ENCODE data around the gene NR6A1. TPM values are rescaled to one million over a fixed set of nuclear protein-coding genes. Genes with fewer than 3 reads are reported as not detected.

Gene NR6A1
- total RNA-seq, 1 experiment from 2014 or later: 6.7 TPM

- Mint-ChIP-seq H3K9me3 (ENCODE audit: low read depth, unreplicated experiment) (no peaks in the 10 kb centered on the region), H3K36me3 (ENCODE audit: insufficient read depth, unreplicated experiment) (no peaks in the 10 kb centered on the region), H3K4me1 (ENCODE audit: low read depth, unreplicated experiment) (peaks cover 20% of the 10 kb centered on the region), H3K27ac (ENCODE audit: unreplicated experiment) (no peak overlapping the region), H3K27me3 (ENCODE audit: unreplicated experiment) (no peaks in the 10 kb centered on the region), H3K4me3 (ENCODE audit: low read depth, unreplicated experiment) (no peak overlapping the region)
- CTCF ChIA-PET: no interaction called here
- TF ChIP-seq CTCF (IDR thresholded peaks at IDR 0.05; ENCODE audit: unreplicated experiment): no peak
- BruUV-seq (replicated peaks): no TSS peak
- intact Hi-C loops (cut with micrococcal nuclease; ENCODE audit: unreplicated experiment): no loop called here
- no peak for DNase-seq
Measured at GRCh38 chr9:124749284-124749683, 21.8 kb downstream of the NR6A1 start.

- no peak for TF ChIP-seq CTCF (IDR thresholded peaks at IDR 0.05; ENCODE audit: unreplicated experiment)
- Mint-ChIP-seq H3K4me1 (ENCODE audit: low read depth, unreplicated experiment) (peaks cover 23% of the 10 kb centered on the region), H3K36me3 (ENCODE audit: insufficient read depth, unreplicated experiment) (no peaks in the 10 kb centered on the region), H3K4me3 (ENCODE audit: low read depth, unreplicated experiment) (no peak overlapping the region), H3K27ac (ENCODE audit: unreplicated experiment) (no peak overlapping the region), H3K9me3 (ENCODE audit: low read depth, unreplicated experiment) (no peaks in the 10 kb centered on the region), H3K27me3 (ENCODE audit: unreplicated experiment) (no peaks in the 10 kb centered on the region)
- intact Hi-C loops (cut with micrococcal nuclease; ENCODE audit: unreplicated experiment): no loop called here
- DNase-seq: no peak
- CTCF ChIA-PET: no interaction called here
- no TSS peak for BruUV-seq (replicated peaks)
Measured at GRCh38 chr9:124747065-124747464, 24.0 kb downstream of the NR6A1 start.

- no peak for DNase-seq
- CTCF ChIA-PET: interaction anchor here (0.8 to 1.9 kb wide), 3 partner anchors 8 to 22 kb away, joined by 3 to 8 read pairs (median 5); no protein-coding TSS in a partner anchor
- intact Hi-C loops (cut with micrococcal nuclease; ENCODE audit: unreplicated experiment): no loop called here
- no TSS peak for BruUV-seq (replicated peaks)
- Mint-ChIP-seq H3K27ac (ENCODE audit: unreplicated experiment) (no peak overlapping the region), H3K9me3 (ENCODE audit: low read depth, unreplicated experiment) (no peaks in the 10 kb centered on the region), H3K27me3 (ENCODE audit: unreplicated experiment) (no peaks in the 10 kb centered on the region), H3K36me3 (ENCODE audit: insufficient read depth, unreplicated experiment) (no peaks in the 10 kb centered on the region), H3K4me3 (ENCODE audit: low read depth, unreplicated experiment) (no peak overlapping the region), H3K4me1 (ENCODE audit: low read depth, unreplicated experiment) (peaks cover 30% of the 10 kb centered on the region)
- no peak for TF ChIP-seq CTCF (IDR thresholded peaks at IDR 0.05; ENCODE audit: unreplicated experiment)
Measured at GRCh38 chr9:124743686-124744348, 27.3 kb downstream of the NR6A1 start.

- CTCF ChIA-PET: interaction anchor here (0.8 to 1.9 kb wide), 3 partner anchors 9 to 23 kb away, joined by 3 to 8 read pairs (median 5); no protein-coding TSS in a partner anchor
- no TSS peak for BruUV-seq (replicated peaks)
- TF ChIP-seq CTCF (IDR thresholded peaks at IDR 0.05; ENCODE audit: unreplicated experiment): no peak
- Mint-ChIP-seq H3K36me3 (ENCODE audit: insufficient read depth, unreplicated experiment) (no peaks in the 10 kb centered on the region), H3K9me3 (ENCODE audit: low read depth, unreplicated experiment) (no peaks in the 10 kb centered on the region), H3K4me1 (ENCODE audit: low read depth, unreplicated experiment) (peaks cover 30% of the 10 kb centered on the region), H3K4me3 (ENCODE audit: low read depth, unreplicated experiment) (no peak overlapping the region), H3K27me3 (ENCODE audit: unreplicated experiment) (no peaks in the 10 kb centered on the region), H3K27ac (ENCODE audit: unreplicated experiment) (no peak overlapping the region)
- intact Hi-C loops (cut with micrococcal nuclease; ENCODE audit: unreplicated experiment): no loop called here
- no peak for DNase-seq
Measured at GRCh38 chr9:124742940-124743339, 28.2 kb downstream of the NR6A1 start.

Data from Calu3 (cell line).